Activated T-cell treated with anti-CD3 and anti-CD28 coated beads, Interleukin-2, amount 50 U/mL, for 1 hour (primary cell): ENCODE measurements around the gene KANSL1L.

Experiments used
- DNase-seq: peaks from one replicate; pipeline ENCODE4 v3.0.0-alpha.2; 2020

The KANSL1L gene

GRCh38 chr2:209988010-209988409, 183.2 kb downstream of the KANSL1L start:
- no peak for DNase-seq

GRCh38 chr2:209986415-209986814, 184.8 kb downstream of the KANSL1L start:
- DNase-seq = no peak

- DNase-seq = no peak
Measured at GRCh38 chr2:209985874-209986273, 185.3 kb downstream of the KANSL1L start.

- DNase-seq = no peak
Measured at GRCh38 chr2:209984291-209984690, 186.9 kb downstream of the KANSL1L start.

GRCh38 chr2:209977386-209978239, 193.6 kb downstream of the KANSL1L start:
- no peak for DNase-seq

GRCh38 chr2:209976698-209977385, 194.4 kb downstream of the KANSL1L start:
- no peak for DNase-seq

- no peak for DNase-seq
Measured at GRCh38 chr2:209974576-209974975, 196.6 kb downstream of the KANSL1L start.

- no peak for DNase-seq
Measured at GRCh38 chr2:209973328-209973727, 197.9 kb downstream of the KANSL1L start.
